Measurements from ENCODE around the gene POLR3F. TPM values are rescaled to one million over a fixed set of nuclear protein-coding genes. Genes with fewer than 3 reads are reported as not detected.

Gene POLR3F
- polyA plus RNA-seq, 3 donors, result 4.1 to 6.7 (median 4.8) TPM

DNA sequence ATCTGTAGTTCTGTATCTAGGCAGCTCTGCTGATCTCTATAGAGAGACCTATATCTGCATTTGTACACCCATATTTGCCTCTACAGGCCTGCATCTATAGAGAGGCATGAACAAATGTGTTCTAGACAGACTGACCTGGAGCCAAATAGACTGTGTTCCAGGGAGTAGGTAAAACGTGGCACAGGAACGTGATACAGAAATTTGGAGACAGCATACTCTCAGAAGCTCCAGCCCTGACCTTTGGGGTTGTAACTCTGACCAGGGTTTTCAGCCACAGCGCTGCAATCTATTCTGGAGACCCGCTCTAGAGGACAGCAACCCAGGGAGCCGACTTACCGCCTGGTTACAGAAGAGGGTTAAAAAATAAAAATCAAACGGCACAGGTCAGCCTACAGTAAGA is 28.9 kb downstream of the POLR3F start:
- peaks cover 7% of the 10 kb centered on the region for H3K79me2 ChIP-seq (ENCODE audit: insufficient read depth, low read length)
- WGBS (ENCODE audit: insufficient coverage), result 60% methylated on average over 2 of the region's 7 CpGs
- H3K4me2 ChIP-seq (replicated peaks; ENCODE audit: extremely low read depth, low read length, poor library complexity, severe bottlenecking), result peak overlapping the region; percentile 82
- Mint-ChIP-seq H3K36me3 (peaks cover 5 to 7% of the 10 kb centered on the region in 2 donors), H3K27ac (no peak overlapping the region), H3K27me3 (ENCODE audit: low read depth in 3 of 3) (peaks cover 0 to 2% (median 0%) of the 10 kb centered on the region in 3 donors), H3K4me1 (peaks cover 22% of the 10 kb centered on the region), H3K4me3 (peak overlapping the region; percentile 97 to 98), H3K9me3 (no peaks in the 10 kb centered on the region)
- intact Hi-C loops (cut with micrococcal nuclease), result no loop called here
- H3K4me1 ChIP-seq (ENCODE audit: control insufficient read depth in 1 of 2, insufficient read depth in 2 of 2, low read length in 2 of 2), result peaks cover 8 to 16% of the 10 kb centered on the region in 2 donors
- TF ChIP-seq, protein P1, sequence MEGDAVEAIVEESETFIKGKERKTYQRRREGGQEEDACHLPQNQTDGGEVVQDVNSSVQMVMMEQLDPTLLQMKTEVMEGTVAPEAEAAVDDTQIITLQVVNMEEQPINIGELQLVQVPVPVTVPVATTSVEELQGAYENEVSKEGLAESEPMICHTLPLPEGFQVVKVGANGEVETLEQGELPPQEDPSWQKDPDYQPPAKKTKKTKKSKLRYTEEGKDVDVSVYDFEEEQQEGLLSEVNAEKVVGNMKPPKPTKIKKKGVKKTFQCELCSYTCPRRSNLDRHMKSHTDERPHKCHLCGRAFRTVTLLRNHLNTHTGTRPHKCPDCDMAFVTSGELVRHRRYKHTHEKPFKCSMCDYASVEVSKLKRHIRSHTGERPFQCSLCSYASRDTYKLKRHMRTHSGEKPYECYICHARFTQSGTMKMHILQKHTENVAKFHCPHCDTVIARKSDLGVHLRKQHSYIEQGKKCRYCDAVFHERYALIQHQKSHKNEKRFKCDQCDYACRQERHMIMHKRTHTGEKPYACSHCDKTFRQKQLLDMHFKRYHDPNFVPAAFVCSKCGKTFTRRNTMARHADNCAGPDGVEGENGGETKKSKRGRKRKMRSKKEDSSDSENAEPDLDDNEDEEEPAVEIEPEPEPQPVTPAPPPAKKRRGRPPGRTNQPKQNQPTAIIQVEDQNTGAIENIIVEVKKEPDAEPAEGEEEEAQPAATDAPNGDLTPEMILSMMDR (IDR thresholded peaks at IDR 0.05), result no peak
- no peaks in the 10 kb centered on the region for H3K27me3 ChIP-seq (ENCODE audit: control insufficient read depth in 2 of 2, insufficient read depth in 2 of 2, low read length in 2 of 2)
- no peak for DNase-seq
- H3K9me3 ChIP-seq (replicated peaks in 1 of 2; ENCODE audit: control insufficient read depth in 1 of 2, insufficient read depth in 1 of 2, low read length in 2 of 2), result no peaks in the 10 kb centered on the region
- H3K27ac ChIP-seq (ENCODE audit: low read depth in 1 of 2, low read length in 2 of 2), result no peak overlapping the region
- no peak overlapping the region for H3K9ac ChIP-seq (ENCODE audit: insufficient read depth, low read length, poor library complexity, severe bottlenecking)
- H3K4me3 ChIP-seq (replicated peaks in 1 of 3; ENCODE audit: low read depth in 2 of 3, low read length in 3 of 3), result peak overlapping the region in 1 of 3 experiments; percentile 97
- H2AFZ ChIP-seq (ENCODE audit: insufficient read depth, low read depth, low read length, poor library complexity, severe bottlenecking), result peak overlapping the region; percentile 100
- H3K36me3 ChIP-seq (replicated peaks in 1 of 2; ENCODE audit: control insufficient read depth in 1 of 2, insufficient read depth in 2 of 2, low read length in 2 of 2), result peaks cover 0 to 22% of the 10 kb centered on the region in 2 donors
- H4K20me1 ChIP-seq (ENCODE audit: insufficient read depth, low read length), result no peaks in the 10 kb centered on the region

DNA sequence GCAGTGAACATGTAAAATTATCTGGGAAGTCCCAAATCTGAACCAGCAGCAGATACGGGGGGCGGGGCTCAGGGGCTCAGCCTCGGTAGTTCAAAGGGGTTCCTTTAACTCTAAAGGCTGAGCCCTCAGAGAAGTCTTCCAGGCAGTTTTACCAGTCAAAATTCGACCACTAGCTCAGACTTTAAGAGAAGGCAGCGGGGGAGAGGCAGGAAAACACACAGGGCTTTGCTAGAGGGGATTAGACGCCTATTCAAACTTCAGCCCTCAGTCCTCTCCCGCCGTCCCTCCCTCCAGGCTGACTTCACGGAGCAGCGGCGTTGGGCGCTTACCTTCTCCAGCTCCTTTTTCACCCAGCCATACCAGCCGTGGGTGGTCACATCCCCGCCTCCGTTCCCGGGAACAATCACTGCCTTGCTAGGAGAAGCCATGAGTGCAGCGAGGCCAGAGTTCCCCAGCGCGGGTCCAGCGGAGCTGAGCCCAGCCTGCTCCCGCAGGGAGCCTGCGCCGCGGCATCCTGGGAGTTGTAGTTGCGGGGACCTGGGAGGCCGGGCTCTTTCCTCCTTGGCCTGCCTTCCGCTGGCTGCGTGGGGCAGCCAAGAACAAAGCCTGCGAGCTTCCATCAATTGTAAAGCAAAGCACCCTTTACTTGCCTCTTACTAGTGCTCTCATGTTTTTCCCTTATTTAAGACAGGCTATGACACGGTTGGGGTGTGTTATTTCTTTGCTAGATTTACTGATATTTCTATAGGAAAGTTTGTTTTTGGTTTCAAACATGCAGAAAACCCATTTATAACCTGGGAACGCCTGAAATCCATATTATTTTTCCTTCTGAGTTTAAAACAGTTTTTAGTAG is 29.8 kb downstream of the POLR3F start, which contains the start of gene RBBP9:
RBBP9 (minus strand) TSS at position 486 of the 853 bp plus-strand sequence; CDS start at position 428, 58 bp downstream.
- peak within 1 kb of the TSS; percentile 68 for H3K9ac ChIP-seq (ENCODE audit: insufficient read depth, low read length, poor library complexity, severe bottlenecking)
- peaks cover 0 to 18% of the 10 kb centered on the region in 2 donors for H3K36me3 ChIP-seq (replicated peaks in 1 of 2; ENCODE audit: control insufficient read depth in 1 of 2, insufficient read depth in 2 of 2, low read length in 2 of 2)
- H3K4me2 ChIP-seq (replicated peaks; ENCODE audit: extremely low read depth, low read length, poor library complexity, severe bottlenecking), result peak within 1 kb of the TSS; percentile 82
- peak; percentile 59 to 62 (median 60) for DNase-seq
- H3K79me2 ChIP-seq (ENCODE audit: insufficient read depth, low read length), result peaks cover 7% of the 10 kb centered on the region
- H4K20me1 ChIP-seq (ENCODE audit: insufficient read depth, low read length), result no peaks in the 10 kb centered on the region
- 0% methylated on average over 24 of the region's 31 CpGs for WGBS (ENCODE audit: insufficient coverage)
- Mint-ChIP-seq H3K36me3 (peaks cover 5% of the 10 kb centered on the region in 2 donors), H3K27me3 (ENCODE audit: low read depth in 3 of 3) (peaks cover 0 to 2% (median 0%) of the 10 kb centered on the region in 3 donors), H3K9me3 (no peaks in the 10 kb centered on the region), H3K27ac (peak within 1 kb of the TSS; percentile 78 to 91 (median 85)), H3K4me1 (peaks cover 22% of the 10 kb centered on the region), H3K4me3 (peak within 1 kb of the TSS; percentile 97 to 98)
- H3K4me3 ChIP-seq (replicated peaks in 1 of 3; ENCODE audit: low read depth in 2 of 3, low read length in 3 of 3), result peak within 1 kb of the TSS; percentile 80 to 97 (median 90)
- no peaks in the 10 kb centered on the region for H3K27me3 ChIP-seq (ENCODE audit: control insufficient read depth in 2 of 2, insufficient read depth in 2 of 2, low read length in 2 of 2)
- peak within 1 kb of the TSS; percentile 7 to 80 for H3K27ac ChIP-seq (ENCODE audit: low read depth in 1 of 2, low read length in 2 of 2)
- intact Hi-C loops (cut with micrococcal nuclease), result no loop called here
- TF ChIP-seq, protein P1 (IDR thresholded peaks at IDR 0.05), result no peak
- H2AFZ ChIP-seq (ENCODE audit: insufficient read depth, low read depth, low read length, poor library complexity, severe bottlenecking), result peak within 1 kb of the TSS; percentile 100
- peaks cover 8 to 16% of the 10 kb centered on the region in 2 donors for H3K4me1 ChIP-seq (ENCODE audit: control insufficient read depth in 1 of 2, insufficient read depth in 2 of 2, low read length in 2 of 2)
- H3K9me3 ChIP-seq (replicated peaks in 1 of 2; ENCODE audit: control insufficient read depth in 1 of 2, insufficient read depth in 1 of 2, low read length in 2 of 2), result no peaks in the 10 kb centered on the region
